GM18858 (cell line): ENCODE measurements around the gene HYAL3.
A peak's percentile ranks its signal among the peaks of the same experiment; 100 is the strongest.
"Not testable (repeated sequence)": the region's sequence is repeated elsewhere in the genome, so short reads cannot be mapped to it uniquely, and the experiment has no call there.

Experiments used
- ATAC-seq: cut with Tn5 transposase; IDR thresholded peaks from one replicate; pipeline ENCODE4 v1.9.1; 2021; ENCODE audit not compliant: unreplicated experiment

Gene HYAL3

DNA sequence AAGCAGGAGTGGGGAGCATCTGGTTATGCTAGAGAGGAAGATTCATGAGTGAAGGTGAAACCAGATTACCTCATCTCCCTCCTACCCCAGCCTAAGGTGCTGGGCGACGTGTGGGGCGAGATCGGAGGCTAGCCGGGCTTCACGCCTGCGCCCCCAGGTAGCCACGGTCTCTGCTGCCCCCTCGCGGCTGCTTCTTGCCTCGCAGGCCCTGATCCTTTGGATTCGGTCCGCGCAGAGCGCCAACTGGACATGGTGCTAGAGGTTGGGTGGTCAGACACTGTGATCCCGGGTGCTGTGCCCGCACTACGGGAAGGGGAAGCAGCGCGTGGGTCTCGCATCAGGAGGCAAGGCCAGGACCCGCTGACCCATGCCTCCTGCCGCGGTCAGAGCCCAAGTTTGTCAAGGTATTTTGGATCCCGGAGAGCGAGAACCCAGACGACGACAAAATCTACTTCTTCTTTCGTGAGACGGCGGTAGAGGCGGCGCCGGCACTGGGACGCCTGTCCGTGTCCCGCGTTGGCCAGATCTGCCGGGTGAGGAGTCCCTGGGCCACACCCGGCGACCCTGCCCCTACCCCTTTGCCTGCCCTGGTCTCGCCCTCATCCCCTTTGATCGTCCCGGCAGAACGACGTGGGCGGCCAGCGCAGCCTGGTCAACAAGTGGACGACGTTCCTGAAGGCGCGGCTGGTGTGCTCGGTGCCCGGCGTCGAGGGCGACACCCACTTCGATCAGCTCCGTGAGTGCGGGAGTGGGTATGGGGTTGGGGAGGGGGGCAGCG lies 26.1 kb downstream of the HYAL3 start:
- ATAC-seq: peak; percentile 68

DNA sequence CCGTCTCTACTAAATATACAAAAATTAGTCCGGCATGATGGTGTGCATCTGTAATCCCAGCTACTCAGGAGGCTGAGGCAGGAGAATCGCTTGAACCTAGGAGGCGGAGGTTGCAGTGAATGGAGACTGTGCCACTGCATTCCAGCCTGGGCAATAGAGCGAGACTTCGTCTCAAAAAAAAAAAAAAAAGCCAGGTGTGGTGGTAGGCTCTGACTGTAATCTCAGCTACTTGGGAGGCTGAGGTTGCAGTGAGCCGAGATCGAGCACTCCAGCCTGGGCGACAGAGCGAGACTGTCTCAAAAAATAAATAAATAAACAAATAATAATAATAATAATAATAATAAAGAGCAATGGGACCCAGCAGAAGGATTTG lies 26.7 kb downstream of the HYAL3 start:
- not testable (repeated sequence) for ATAC-seq

DNA sequence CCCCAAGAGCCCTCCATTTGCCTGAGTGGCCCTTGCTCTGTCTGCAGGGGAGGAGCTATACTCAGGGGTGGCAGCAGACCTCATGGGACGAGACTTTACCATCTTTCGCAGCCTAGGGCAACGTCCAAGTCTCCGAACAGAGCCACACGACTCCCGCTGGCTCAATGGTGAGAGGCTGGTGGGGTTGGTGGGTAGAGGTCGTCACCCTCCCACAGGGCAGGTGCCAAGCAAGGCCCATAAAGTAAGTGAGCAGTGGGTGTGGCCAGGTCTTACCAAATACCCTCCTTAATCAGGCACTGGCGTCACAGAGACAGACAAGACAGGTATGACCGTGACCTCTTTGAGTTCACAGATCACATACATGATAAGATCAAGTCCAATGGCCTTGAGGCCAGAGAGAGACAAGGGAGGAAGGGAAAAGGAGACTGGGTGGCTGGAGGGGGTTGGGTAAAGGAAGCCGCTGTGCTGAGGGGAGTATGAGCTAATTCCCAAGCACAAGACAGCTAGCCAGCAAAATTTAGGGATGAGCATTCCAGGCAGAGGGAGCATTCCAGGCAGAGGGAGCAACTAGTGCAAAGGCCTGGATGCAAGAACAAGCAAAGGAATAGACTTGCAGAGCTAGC lies 27.8 kb downstream of the HYAL3 start:
- ATAC-seq: no peak

DNA sequence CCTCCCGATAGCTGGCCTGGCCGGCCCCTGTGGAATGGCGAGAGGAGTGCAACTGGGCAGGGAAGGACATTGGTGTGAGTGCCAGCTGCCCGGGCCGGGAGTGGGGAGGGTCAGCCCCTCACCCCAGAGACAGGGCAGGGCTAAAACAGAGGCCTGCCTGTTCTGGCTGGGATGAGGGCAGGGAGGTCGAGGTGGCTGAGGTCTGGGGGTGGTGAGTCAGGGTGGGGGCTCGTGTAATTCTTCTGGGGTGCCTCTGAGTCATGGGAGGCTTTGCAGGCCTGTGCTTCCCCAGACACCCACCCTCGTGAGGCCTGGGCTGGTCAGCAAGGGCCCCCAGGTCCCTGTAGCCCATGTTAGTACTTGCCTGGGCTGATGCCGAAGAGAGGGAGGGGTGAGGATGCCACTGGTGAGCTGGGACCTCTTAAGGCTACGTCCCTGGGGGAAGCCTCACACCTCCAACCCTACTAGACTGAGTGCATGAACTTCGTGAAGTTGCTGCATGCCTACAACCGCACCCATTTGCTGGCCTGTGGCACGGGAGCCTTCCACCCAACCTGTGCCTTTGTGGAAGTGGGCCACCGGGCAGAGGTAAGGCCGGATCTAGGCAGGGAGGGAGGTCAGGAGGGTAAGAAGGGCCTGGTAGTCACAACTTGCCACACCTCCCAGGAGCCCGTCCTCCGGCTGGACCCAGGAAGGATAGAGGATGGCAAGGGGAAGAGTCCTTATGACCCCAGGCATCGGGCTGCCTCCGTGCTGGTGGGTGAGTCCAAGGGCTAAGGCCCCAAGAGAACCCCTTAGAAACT lies 28.6 kb downstream of the HYAL3 start:
- ATAC-seq: no peak

DNA sequence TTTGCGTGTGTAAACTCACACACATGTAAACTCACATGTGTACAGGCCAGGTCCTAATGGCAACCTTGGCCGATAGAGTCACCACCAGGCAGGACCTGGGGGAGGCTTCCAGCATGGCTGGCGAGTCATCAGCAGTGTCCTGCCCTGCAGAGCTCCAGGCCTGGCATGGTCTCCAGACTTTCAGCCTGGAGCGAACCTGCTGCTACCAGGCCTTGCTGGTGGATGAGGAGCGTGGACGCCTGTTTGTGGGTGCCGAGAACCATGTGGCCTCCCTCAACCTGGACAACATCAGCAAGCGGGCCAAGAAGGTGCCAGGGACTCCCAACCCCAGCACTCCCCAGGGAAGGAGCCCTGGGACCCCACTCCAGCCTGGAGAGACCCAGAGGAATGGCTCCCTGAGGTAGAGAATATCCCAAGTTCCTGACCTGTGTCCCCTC lies 29.2 kb downstream of the HYAL3 start:
- no peak for ATAC-seq

DNA sequence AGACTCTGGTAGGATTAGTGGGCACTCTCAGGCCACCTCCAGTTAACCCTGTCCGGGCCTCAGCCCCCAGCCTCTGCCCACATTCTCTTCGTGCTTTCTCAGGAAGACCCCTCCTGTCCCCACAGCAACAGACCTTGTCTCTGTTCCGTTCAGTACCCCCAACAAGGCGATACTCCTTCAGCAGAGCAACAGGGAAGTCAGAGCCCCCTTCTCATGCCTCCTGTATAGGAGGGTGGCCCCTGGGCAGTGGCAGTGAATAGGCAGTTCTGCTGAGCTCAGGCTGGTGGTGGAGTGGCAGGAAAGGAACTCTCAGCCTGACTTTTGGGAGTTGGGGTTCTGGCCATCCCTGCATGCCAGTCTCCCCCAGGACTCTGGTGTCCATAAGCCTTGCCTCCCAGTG lies 29.7 kb downstream of the HYAL3 start:
- ATAC-seq: no peak

DNA sequence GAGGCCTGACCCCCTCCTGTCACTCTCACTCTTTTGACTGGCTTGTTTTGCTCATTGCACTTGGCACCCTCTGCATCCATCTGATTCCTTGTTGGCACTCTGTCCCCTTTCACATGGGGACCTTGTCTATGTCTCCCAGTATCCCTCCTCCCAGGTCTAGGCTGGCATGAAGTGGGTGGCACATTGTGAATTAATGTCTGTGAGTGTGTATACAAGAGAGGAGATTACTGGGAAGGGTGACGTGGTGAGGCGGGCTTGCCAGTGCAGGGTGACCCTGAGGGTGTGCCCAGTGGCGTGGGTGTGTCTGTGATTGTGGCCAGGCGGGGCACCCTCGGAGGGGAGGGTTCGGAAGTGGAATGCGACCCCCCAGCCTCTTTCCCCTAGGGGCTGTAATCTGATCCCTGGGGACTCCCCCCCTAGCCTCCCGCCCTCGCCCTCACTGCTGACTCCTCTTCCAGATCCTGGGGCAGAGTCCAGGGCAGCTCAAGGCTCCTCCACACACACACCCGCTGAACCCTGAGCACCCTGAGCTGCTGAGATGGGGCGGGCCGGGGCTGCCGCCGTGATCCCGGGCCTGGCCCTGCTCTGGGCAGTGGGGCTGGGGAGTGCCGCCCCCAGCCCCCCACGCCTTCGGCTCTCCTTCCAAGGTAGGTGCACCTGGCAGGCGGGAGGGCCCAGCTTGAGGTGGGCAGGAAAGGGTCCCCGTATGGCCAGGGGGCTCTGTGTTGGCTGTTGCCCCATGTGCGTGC lies 30.3 kb downstream of the HYAL3 start, which contains the start of gene SEMA3B:
Gene SEMA3B (plus strand): TSS at position 445 of the 749 bp plus-strand sequence. CDS start 94 bp downstream, at position 539.
- no peak for ATAC-seq

DNA sequence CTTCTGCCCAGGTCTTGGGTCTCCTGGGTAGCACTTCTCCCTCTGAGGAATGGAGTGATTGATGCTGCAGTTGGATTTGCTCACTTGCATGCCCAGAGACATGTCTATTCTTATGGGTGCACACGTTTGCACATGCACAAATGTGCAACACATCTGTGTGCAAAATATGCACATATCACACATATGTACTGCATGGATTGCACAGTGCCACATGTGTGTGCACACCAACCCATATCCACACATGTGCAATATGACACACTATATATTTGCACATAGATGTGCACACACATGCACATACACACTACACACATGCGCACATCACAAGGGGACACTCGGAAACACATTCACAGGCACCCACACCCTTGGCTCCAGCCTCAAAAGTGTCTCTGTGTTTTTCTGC lies 30.9 kb downstream of the HYAL3 start:
- no peak for ATAC-seq

DNA sequence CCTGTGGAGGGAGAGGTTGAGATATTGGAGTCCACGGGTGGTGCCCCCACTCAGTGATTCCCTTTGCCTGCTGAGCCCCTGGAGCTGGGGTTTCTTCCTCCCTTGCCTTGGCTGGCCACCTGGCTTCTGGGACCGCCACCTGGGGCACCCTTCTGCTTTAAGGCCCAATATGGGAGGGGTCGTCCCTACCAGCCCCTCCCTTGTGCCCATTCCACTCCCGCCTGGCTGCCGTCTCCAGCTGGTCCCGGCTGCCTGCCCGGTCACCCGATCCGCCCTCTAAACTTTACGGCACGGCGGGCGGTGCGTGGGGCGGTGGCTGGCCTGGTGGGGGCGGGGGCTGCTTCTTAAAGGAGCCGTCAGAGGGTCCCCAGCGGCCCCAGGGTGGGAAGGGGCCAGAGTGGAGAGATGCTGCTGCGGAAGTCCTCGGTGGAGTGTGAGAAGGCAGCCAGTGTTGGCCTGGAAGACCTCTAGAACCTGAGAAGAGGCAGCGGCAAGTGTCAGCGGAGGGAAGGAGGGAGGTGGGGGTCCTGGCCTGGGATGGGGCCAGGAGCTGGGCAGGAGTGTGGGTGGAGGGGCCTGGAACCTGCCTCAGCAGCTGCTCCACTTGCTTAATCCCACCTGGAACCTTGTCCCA lies 31.8 kb downstream of the HYAL3 start:
- ATAC-seq: no peak

DNA sequence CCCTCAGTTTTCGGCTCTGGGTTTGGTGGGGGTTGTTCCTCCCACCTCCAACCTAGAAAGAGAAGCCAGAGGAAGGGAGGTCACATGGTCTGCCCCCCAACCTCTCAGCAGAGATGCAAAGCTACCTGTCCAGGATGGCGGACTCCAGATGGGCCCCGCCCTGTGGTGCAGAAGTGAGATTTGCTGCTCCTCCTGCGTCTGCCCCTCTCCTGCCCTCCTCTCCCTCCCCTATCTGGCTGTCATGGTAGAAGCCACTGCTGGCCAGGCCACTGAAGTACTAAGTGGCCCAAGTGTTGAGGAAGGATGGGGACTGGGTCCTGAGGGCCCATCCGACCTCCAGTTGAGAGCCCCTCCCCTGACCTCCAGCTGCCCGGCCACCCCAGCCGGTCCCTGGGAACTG lies 32.4 kb downstream of the HYAL3 start:
- ATAC-seq: no peak

DNA sequence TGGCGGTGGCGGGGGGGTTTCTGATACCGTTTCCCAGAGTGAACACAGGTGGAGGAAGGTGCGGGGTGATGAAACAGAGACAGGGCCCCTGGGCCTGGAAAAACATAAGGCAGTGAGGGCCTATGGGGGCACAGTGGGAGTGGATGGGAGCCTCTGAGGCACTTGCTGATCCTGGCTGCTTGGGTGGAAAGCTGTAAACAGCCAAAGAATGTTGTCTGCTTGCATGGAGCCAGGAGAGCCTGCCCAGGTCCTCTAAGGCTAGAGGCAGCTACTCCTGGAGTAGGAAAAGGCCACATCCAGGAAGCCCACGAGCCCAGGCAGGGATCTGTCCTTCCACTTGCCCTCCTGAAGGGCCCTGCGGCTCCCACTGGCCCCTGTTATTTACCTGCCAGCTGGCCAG lies 33.2 kb downstream of the HYAL3 start:
- ATAC-seq: no peak

DNA sequence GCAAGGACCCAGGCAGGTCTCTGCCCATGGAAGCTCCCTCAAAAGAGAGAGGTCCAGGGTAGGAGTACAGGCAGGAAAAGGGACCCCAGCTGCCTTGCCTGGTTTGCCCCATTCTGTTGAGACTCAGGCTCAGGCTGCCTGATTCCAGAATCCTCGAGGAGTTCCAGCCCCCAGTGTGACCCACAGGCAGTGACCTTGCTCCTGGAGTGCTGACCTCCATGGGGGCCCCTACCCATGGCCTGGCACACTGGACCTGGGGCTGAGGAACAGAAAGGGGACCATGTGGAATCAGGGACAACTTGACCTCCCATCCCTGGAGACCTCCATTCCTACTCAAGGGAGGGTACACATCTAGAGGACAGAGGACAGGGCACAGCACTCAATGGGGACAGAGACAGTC lies 33.6 kb downstream of the HYAL3 start:
- no peak for ATAC-seq

DNA sequence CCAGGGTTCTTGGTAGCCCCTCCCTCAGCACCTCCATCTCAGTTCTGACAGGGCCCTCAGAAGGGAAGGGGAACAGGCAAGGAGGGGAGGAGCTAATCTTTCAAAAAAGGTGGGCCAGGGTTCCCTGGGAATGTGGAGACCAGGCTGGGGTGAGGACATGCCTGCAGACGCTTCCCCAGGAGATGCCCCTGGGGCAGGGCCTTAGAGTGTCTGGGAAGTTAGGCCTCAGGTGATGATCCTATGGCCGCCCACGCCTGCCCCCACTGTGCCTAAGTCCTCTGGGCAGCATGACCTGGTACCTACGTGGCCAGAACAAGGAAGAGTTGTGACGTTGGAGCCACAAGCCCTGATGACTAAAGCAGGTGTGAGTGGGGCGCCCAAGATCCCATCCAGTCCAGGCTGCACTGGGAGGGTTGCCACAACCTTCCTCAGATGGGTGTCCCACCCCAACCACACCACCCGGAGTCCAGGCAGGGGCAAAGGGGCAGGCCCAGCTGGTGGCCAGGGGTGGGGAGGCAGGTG lies 34.2 kb downstream of the HYAL3 start:
- ATAC-seq: no peak

DNA sequence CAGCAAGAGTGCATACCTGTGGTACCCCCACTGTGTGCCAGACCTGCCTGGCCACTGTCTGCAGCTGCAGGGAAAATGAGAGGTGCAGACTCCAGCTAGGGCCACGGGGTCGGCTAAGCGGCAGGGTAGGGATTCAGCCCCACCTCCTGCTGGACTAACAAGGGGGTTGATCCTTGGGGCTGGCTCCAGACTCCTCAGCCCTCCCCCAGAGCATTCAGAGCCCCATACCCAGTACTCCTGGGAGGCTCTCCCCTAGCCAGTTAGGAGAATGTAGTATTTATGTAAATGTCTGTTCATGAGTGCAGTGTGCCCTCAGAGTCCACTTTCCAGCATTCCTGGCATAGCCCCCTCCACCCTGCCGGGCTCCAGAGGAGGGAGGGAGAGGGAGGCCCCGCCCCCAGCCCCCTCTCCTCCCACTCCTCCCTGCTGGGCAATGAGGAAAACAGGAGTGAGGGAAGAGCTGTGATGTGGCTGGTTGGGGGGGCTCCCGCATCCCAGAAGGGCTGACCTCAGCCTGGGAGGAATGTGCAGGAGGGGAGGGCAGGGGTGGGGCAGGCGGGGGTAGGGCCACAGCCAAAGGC lies 34.7 kb downstream of the HYAL3 start:
- ATAC-seq: no peak

DNA sequence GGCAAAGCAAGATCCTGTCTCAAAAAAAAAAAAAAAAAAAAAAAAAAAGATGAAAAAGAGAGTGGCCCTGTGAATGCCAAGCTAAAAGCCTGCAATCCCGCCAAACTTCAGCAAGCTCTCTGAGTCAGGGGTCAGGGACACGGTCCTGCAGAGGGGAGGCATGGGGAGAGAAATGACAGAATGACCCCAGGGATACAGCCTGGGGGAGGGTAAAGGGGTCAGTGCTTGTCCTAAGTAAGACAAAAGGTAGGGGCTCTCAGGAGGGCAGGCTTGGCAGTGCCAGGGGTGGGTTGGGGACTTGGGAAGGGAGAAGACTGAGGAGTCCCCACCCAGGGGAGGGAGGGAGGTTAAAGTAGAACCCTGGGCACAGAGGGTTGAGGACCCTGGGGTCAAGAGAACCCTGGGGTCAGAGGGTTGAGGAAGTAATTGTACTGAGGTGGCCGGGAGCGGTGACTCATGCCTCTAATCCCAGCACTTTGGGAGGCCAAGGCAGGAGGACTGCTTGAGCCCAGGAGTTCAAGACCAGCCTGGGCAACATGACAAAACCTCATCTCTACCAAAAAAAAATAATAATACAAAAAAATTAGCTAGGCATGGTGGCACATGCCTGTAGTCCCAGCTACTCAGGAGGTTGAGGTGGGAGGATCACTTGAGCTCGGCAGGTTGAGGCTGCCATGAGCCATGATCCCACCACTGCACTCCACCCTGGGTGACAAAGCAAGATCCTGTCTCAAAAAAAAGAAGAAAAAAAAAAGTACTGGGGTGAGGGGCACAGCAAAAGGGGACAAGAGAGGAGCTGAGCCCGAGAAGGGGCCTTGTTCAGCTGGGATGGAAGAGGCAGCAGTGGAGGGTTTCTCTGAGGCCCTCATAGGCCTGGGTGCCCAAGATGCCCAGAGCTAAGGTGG lies 35.5 kb downstream of the HYAL3 start:
- no peak for ATAC-seq

DNA sequence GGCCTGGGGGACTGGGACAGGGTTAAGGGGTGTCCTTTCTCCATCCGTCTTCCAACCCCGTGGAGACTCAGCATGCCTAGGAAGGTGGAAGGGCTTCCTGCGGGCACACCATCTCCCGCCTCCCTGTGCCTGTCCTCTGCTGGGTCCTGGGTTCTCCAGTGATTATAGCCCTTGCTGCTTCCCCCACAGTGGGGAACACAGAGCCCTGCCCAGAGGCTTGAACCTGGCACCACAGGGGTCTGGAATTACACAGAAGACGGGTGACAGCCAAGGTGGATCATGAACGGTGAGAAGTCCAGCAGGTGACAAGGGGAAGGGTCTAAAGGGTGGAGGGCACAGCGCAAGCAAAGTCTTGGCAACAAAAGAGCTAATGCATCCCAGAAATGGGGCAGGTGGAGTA lies 36.4 kb downstream of the HYAL3 start:
- no peak for ATAC-seq

DNA sequence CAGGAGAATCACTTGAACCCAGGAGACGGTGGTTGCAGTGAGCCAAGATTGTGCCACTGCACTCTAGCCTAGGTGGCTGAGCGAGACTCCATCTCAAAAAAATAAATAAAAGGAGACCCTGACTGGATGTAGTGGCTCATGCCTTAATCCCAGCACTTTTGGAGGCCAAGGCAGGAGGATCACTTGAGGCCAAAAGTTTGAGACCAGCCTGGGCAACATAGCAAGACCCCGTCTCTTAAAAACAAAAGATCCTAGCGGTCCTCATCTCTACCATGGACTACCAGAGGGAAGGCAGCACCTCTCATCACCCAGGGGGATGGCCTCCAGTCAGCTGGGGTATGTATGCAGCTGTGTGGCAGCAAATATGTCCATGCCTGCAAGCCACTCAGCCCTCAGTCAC lies 37.0 kb downstream of the HYAL3 start:
- not testable (repeated sequence) for ATAC-seq

DNA sequence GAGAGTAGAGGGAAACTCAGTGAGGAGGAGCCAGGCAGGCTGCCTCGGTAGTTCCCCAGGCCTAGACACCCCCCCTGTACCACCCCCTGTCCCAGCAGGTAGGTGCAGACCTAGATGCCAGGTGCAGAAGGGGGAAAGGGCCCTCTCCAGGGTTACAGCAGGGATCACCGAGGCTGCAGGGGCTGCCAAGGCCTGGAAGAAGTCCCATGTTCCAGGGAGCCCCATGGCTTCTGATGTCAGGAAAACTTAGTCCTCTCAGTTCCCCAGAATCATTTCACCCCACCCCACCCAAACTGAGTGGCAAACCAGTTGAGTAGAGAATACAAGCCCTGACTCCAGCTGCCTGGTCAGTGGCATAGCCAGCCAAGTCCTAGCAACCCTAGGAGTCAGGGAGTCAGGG lies 37.7 kb downstream of the HYAL3 start:
- no peak for ATAC-seq

DNA sequence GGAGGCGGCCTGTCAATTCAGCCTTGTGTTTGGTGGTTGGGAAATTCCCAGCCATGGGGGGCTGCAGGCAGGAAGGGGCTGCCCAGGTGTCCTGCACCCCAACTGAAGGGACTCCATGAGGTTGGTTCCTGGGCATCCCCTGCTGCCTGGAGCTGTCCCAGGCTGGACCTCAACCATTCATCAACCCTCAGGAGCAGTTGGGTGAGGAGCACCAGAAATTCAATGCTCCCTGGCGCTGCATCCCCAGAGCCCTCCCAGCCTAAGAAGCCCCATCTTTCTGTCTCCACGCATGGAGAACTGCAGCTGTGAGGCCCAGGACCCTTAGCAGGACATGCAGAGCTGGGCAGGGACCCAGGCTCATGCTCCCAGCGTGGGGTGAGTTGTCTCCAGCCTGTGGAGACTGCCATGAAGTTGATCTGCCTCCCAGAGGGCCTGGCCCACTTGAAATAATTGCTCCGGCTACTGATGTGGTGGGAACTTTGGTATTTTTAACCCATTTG lies 38.2 kb downstream of the HYAL3 start:
- no peak for ATAC-seq
